Activated naive CD4-positive, alpha-beta T cell (primary cell): ENCODE data around the gene TLR8.
A peak's percentile ranks its signal among the peaks of the same experiment; 100 is the strongest.

Experiments used
- DNase-seq, 4 experiments: peaks; one replicate each; lab custom pipeline; 2025; lab: John Stamatoyannopoulos, UW

TLR8 gene

GRCh38 chrX:12966151-12966550 is 59.7 kb downstream of the TLR8 start:
- DNase-seq: no peak

GRCh38 chrX:12967711-12968465 is 61.5 kb downstream of the TLR8 start:
- peak in 1 of 4 experiments; percentile 9 for DNase-seq

- peak in 2 of 4 experiments; percentile 4 to 6 for DNase-seq
Observed at GRCh38 chrX:12970691-12971202, 64.3 kb downstream of the TLR8 start.

GRCh38 chrX:12971282-12972003 is 65.0 kb downstream of the TLR8 start:
- peak in 2 of 4 experiments; percentile 22 to 24 for DNase-seq

- no peak for DNase-seq
Observed at GRCh38 chrX:12972243-12972642, 65.8 kb downstream of the TLR8 start.
